GM19328 (cell line): Measurements from ENCODE around the gene IL22RA1.

Experiments
- ATAC-seq: cut with Tn5 transposase; IDR thresholded peaks from one replicate; pipeline ENCODE4 v1.9.1; 2021; ENCODE audit warnings: mild to moderate bottlenecking, moderate library complexity; ENCODE audit not compliant: unreplicated experiment

The IL22RA1 gene

GRCh38 chr1:24098943-24099638 lies 43.8 kb downstream of the IL22RA1 start:
- ATAC-seq, result no peak

GRCh38 chr1:24098102-24098501 lies 44.8 kb downstream of the IL22RA1 start:
- ATAC-seq, result no peak

- no peak for ATAC-seq
Observed at GRCh38 chr1:24097663-24098062, 45.3 kb downstream of the IL22RA1 start.

- no peak for ATAC-seq
Observed at GRCh38 chr1:24096739-24097103, 46.2 kb downstream of the IL22RA1 start.

- no peak for ATAC-seq
Observed at GRCh38 chr1:24096009-24096738, 46.8 kb downstream of the IL22RA1 start.

GRCh38 chr1:24095140-24095859 lies 47.6 kb downstream of the IL22RA1 start:
- no peak for ATAC-seq

GRCh38 chr1:24094554-24094953 lies 48.4 kb downstream of the IL22RA1 start:
- ATAC-seq, result no peak

- no peak for ATAC-seq
Observed at GRCh38 chr1:24093732-24094131, 49.2 kb downstream of the IL22RA1 start.

GRCh38 chr1:24092979-24093378 lies 50.0 kb downstream of the IL22RA1 start:
- no peak for ATAC-seq

GRCh38 chr1:24091971-24092482 lies 50.9 kb downstream of the IL22RA1 start:
- no peak for ATAC-seq

- no peak for ATAC-seq
Observed at GRCh38 chr1:24090736-24091135, 52.2 kb downstream of the IL22RA1 start.

- no peak for ATAC-seq
Observed at GRCh38 chr1:24089743-24090555, 53.0 kb downstream of the IL22RA1 start.

GRCh38 chr1:24089027-24089742 lies 53.8 kb downstream of the IL22RA1 start:
- no peak for ATAC-seq

GRCh38 chr1:24086466-24086865 lies 56.5 kb downstream of the IL22RA1 start:
- ATAC-seq, result no peak

GRCh38 chr1:24085546-24085945 lies 57.4 kb downstream of the IL22RA1 start:
- no peak for ATAC-seq

GRCh38 chr1:24085007-24085406 lies 57.9 kb downstream of the IL22RA1 start:
- ATAC-seq, result no peak

- ATAC-seq, result no peak
Observed at GRCh38 chr1:24084050-24084449, 58.9 kb downstream of the IL22RA1 start.

GRCh38 chr1:24082372-24082771 lies 60.6 kb downstream of the IL22RA1 start:
- ATAC-seq, result no peak

- ATAC-seq, result no peak
Observed at GRCh38 chr1:24081190-24081589, 61.8 kb downstream of the IL22RA1 start.

- ATAC-seq, result no peak
Observed at GRCh38 chr1:24080131-24080530, 62.8 kb downstream of the IL22RA1 start.
